HG03097 (cell line): ENCODE results near the gene CNTNAP2.
"Not testable (repeated sequence)": the region's sequence is repeated elsewhere in the genome, so short reads cannot be mapped to it uniquely, and the experiment has no call there.

Experiments
- ATAC-seq: cut with Tn5 transposase; IDR thresholded peaks from one replicate; pipeline ENCODE4 v1.9.1; 2021; ENCODE audit not compliant: unreplicated experiment, low FRiP score

CNTNAP2 gene

DNA sequence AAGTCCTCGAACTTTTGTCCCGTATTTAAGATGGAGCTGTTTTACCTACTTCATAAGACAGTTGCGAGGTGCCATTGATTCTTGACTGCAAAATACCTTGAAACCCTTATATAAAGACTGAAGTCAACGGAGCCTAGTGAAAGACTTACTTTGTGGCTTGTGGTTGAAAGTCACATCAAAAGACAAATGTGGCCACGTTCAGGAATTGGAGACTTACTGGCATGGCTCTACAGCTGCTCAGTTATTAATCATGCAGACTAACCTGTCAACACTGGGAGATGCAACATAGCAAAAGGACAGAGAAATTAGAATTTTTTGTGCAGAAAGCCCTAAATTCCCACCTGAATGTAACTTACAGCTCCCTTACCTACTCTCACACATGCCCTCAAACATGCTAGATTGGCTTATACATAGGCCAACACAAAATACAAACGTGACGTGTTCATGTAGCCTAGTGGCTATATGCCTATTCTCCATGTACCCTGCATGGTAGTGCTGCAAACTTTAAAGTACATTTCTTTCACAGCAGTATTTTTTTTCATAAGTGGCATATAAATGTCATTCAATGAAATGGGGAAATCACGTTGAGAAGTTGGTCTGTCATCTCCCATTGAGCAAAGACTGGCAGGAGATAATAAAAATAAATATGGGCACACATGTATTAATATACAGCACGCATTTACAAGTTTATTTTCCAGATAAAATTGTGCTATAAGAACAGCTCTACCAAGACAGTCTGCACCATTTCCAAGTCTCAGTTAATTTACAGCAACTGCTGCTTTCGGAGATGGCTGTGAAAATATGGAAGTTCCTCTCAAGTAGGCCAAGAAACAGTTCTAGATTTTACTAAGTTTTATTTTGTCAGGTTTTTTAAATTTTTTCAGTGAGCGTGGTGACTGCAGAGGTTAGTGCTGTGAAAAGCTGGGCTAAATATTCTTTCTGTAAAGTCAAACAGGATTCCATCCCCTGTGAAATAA, 2303.5 kb downstream of the CNTNAP2 start:
- no peak for ATAC-seq

DNA sequence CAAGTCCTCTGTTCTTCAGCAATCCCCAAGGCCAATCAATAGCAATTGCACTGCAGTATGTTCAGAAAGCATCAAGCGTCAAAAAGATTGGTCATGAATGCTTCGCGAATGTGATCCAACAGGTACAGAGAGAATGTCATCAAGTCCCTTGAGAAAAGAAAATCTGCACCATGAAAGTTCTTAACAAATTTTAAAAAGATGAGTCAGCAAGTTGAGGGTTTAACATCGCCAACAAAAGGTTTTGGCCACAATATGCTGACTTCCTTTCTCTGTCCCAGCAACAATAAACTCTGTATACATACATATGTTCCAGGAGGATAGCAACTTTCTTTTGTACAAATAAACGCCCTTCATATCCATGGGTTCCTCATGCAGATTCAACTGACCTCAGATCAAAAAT, 2305.4 kb downstream of the CNTNAP2 start:
- no peak for ATAC-seq

DNA sequence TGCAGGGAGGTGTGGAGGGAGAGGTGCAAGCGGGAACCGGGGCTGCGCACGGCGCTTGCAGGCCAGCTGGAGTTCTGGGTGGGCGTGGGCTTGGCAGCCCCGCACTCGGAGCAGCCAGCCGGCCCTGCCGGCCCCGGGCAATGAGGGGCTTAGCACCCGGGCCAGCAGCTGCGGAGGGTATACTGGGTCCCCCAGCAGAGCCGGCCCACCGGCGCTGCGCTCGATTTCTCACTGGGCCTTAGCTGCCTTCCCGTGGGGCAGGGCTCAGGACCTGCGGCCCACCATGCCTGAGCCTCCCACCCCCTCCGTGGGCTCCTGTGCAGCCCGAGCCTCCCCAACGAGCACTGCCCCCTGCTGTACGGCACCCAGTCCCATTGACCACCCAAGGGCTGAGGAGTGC, 2309.8 kb downstream of the CNTNAP2 start:
- not testable (repeated sequence) for ATAC-seq

DNA sequence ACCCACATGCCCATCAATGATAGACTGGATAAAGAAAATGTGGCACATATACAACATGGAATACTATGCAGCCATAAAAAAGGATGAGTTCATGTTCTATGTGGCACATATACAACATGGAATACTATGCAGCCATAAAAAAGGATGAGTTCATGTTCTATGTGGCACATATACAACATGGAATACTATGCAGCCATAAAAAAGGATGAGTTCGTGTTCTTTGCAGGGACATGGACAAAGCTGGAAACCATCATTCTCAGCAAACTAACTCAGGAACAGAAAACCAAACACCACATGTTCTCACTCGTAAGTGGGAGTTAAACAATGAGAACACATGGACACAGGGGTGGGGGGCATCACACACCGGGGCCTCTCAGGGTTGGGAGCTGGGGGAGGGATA, 2314.1 kb downstream of the CNTNAP2 start:
- not testable (repeated sequence) for ATAC-seq

DNA sequence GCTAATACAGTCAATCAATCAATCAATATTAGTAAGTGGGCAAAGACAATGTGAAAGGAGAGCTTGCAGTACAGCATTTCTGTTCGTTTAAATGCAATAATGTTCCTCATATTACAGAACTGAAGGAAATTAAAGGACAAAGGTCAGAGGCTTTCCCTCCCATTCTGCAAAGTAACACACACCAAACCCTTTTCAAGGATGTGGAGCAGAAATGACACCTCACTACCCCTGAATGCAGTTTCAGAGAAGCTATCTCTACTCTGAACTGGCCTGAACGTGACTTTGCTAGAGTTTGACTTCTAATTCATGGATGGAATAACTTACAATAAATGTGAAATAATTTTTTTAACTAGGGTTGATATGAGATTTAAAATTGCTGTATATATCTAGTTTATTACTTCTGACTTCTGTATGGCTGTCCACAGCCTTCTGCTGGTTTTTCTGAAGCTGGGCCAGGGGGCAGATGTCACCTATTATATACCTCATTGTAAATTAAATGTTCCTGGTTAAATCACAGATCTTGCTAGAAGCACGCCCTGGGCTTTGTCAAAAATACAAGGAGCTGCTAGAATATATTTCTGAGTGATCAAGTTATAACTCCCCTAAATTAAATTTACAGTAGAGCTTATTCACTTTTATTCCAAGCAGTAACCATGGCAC, 2317.1 kb downstream of the CNTNAP2 start:
- ATAC-seq: no peak

DNA sequence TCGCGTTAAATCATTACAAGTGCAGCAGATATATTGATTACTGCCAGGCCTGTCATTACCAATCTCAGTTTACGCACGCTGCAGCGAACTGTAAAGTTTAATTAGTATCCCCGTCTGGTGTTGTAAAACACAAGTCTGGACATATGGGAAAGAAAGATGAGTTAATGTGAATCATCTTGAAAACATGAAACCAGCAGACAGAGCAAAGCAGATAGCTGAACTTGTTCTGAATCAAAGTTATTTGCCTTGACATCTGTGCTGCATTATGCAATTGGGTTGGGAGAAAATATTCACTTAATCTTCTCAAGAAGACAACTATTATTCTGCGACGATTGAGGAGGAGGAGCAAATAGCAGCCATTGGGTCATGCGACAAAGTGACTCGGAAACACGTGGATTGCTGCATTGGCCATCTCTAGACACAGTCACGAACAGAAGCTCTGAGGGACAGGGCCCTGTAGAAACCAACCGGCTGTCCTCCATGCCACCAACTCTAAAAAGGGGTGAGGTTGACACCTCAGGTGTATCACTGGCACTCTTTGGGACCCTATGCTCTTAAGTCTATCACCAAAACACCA, 2317.7 kb downstream of the CNTNAP2 start:
- no peak for ATAC-seq

DNA sequence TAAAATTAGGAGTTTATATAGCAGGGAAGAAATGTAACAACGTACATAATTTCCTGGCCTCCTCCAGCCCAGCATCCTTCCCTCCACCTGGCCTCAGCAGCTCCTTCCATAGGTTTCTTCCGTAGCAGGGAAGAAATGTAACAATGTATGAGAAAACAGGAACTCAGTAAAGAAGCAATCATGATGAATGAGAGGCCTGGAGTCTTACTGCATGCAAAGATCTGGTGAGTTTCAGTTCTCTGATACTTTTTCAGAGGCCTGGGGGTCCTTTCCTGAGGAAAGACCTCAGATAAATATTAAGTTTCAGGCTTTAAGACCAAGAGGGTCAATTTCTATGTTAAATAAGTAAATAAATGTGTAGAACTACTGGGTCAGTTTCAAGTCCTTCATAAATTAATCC, 2318.3 kb downstream of the CNTNAP2 start:
- no peak for ATAC-seq

DNA sequence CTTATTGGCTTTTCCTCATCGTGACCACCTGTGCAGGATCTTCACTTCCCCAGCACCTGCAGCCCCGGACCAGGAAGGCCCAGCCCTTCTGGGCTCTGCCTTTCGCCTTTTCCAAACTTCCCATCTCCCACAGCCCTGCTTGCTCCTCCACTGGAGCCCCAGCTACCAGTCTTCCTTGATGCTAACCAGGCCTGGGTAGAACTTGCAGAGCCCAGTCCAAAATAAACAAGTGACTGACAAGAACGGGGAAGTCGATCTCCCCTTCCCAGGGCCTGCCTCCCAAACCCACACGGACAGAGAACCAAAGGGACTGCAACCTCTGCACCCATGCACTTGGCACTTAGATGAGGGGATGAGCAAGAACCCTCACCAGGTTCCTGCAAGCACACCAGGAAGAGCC, 2319.1 kb downstream of the CNTNAP2 start:
- no peak for ATAC-seq

DNA sequence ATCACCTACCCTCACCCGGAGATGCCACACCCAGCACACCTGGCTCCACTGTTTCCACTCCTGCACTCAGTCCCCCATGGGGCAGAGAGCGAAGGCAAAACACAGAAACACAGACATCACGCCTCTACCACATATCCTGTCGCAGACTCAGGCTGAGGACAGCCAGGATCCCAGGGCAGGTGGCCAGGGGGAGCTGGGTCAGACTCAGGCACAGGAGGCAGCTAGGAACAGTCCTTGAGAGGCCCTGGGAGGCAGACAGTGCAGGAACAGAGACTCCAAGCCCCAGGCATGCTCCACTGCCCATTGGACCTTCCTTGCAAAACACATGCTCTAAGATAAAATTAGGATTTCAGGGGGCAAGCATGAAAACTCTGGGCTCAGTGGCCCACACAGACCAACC, 2319.5 kb downstream of the CNTNAP2 start:
- no peak for ATAC-seq

DNA sequence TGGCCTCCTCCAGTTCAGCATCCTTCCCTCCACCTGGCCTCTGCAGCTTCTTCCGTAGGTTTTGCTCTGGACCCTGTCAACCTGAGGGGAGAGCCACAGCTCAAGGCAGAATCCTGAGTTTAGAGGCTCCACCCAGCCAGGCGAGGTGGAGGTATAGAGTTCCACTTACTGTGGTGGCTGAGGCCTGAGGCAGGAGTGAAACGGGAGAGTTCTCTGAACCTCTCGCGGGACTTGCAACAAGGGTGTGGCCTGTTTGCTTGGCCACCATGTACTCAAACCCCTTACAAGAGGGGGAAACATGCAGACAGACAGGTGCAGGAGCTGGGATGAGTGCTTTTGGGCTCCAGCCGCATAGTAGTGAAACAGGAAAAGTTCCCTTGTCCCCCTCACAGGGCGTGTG, 2320.0 kb downstream of the CNTNAP2 start:
- ATAC-seq: no peak

DNA sequence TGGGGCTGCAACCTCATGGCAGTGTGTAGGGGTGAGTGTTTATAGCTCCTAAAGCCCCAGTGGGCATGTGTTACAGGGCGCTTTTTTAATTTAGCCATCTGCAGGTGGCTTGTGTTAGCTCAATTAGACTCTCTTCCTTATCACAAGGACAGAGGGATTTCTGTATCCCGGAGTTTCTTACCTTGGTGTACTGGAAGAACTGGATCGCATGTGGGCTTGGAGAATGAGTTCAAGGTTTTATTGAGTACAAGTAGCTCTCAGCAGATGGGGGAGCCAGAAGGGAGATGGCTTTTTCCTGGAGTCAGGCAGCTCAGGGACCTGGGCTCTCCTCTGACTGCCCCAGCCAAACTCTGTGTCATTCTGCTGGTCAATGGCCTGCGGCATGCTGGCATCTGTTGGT, 2320.4 kb downstream of the CNTNAP2 start:
- no peak for ATAC-seq

DNA sequence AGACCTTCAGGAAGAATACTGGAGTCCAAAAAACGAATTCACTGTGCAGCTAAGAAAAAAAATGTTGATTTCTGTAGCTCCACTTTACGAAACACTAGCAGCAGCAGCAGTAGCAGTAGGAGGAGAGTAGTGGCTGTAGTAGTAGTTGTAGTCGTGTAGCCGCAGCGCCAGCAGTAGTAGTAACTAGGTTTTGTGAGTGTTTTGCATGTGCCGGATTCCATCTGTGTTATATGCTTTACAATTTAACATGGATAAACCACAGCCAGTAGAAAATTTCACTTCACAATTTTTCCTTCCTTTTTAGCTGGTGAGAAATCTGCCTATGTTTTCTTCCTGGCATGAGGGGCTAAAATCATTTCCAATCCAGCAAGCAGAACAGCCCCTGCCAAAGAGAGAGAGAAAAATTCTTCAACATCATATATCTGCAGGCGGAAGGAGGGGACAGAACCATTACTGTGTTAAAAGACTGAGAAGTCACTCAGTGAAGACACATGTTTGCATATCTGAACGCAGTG, 2325.6 kb downstream of the CNTNAP2 start:
- ATAC-seq: no peak

DNA sequence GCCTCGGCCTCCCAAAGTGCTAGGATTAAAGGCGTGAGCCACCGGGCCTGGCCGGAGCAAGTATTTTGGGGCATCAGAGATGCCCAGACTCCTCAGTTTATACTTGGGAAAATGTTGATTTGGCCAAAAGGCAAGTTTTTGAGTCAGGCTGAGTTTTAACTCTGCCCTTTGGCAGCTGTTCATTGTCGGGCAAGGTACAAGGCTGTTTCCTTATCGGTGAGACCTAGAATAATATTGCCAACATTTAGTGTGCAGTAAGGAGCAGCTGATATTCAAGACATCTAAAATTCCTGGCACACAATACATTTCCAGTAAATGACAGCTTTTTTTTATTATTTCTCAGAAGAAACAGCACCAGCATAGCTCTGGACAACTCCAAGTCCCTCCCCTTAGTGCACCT, 2326.3 kb downstream of the CNTNAP2 start:
- ATAC-seq: no peak

DNA sequence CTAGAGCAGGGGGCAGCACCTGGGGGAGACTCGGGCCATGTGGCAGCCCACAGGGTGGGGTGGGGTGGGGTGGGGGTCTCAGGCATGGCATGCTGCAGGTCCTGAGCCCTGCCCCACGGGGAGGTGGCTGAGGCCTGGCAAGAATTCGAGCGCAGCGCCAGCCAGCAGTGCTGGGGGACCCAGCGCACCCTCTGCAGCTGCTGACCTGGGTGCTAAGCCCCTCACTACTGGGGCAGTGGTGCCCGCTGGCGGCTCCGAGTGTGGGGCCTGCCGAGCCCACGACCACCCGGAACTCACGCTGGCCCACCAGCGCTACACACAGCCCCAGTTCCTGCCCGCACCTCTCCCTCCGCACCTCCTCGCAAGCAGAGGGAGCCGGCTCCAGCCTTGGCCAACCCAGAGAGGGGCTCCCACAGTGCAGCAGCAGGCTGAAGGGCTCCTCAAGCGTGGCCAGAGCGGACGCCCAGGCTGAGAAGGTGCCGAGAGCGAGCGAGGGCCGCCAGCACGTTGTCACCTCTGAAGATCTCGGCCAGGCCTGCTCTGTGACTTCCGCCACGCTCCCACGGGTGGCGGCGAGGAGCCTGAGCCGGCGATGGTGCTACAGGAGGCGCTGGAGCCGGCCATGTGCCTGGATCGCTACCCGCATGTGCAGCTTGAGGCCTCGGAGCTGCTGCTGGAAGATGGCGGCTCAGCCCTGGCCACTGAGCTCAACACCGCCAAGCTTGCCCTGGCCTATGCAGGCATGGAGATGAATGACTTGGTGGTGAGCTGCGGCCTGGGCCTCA, 2328.9 kb downstream of the CNTNAP2 start:
- no peak for ATAC-seq

DNA sequence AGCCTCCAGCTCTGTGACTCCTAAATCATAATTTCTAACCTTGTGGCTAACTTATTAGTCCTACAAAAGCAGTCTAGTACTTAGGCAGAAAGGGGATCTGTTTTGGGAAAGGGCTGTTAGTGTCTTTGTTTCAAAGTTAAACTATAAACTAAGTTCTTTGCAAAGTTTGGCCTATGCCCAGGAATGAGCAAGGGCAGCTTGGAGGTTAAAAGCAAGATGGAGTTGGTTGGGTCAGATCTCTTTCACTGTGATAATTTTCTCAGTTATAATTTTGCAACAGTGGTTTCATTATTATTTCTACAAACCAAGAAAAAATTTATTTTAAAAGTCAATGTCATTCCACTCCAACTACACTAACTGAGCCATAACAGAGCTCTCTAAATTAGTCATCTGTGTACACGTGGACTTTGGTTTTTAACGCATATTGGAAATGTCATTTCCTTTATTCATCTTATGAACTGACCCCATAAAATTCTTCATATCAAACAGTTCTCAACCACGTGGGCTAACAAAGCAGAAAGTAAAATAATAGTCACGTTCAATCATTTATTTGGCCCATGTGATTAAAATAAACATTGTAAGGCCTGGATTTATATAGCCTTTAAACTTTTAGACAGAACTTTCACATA, 2330.7 kb downstream of the CNTNAP2 start:
- ATAC-seq: peak; percentile 70

DNA sequence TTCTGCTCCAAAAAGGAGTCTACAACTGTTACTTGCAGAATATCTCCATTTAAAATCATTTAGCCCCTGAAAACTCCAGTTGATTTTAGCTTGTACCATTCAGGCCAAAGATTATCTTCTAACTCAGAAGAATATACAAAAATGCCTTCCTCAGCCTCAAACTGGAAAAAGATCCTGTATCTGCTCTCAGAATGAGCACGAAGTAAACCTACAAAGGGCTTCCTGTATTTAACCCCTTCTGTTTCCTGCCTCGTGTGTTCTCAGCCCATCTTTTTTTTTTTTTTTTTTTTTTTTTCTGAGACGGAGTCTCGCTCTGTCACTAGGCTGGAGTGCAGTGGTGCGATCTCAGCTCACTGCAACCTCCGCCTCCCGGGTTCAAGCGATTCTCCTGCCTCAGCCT, 2334.9 kb downstream of the CNTNAP2 start:
- not testable (repeated sequence) for ATAC-seq

DNA sequence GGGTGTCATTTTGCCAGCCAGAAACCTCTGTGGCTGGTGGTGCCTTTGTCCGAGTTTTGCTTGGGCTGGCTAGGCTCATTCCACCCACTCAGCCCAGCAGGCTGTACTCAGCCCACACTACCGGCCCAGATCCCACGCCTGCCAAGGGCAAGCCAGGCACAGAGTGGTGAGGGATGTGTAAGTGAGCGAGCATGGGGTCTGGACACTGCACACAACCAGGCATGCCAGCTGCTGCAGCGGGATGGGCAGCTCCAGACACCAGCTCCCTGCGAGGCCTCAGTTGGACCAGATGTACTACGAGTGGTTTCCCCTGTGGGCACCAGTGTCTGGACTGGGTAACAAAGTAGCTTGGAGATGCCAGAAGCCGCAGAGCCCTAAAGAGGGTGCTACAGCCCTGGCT, 2339.8 kb downstream of the CNTNAP2 start:
- no peak for ATAC-seq

DNA sequence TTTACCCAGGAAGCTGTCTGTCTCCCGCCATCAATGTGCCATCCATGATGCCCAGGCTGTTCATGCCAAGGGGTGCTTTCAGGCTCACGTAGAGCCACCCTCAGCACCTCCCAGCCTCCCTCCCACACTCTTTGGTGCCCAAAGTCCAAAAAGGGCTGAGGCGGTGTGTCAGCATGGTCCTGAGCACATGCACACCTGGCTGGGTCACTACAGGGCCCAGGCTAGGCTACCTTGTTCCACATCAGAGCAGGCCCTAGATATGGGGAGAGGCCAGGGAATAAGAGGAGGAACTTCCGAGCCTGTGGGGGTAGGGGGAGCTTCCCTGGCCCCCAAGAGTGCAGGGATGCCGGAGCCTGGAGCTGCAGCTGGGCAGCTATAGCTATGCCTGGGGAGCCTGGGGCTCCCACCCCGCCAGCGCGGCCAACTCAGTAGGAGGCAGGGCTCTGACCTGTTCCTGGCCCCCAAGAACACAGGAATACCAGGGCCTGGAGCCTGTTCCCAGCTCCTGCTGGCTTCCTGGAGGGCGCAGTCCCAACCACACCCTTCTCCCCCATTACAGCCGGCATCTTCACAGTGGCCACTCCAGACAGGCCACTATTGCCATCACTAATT, 2340.8 kb downstream of the CNTNAP2 start:
- no peak for ATAC-seq

DNA sequence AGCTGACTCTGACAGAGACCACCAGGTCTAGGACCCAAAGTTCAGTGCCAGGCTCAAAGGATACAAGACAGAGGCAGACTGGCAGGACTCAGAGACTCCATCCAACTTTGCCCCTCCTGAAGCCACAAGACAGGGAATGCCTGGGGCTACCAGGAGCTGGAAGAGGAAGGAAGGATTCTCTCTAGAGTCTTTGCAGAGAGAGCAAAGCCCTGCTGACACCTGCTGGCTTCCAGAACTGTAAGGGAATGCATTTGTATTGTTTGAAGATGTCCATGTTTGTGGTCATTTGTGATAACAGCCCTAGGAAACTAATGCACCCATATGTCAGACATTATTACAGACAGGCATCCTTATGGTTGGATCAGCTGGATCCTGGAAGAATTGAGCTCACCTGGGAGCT, 2341.7 kb downstream of the CNTNAP2 start:
- no peak for ATAC-seq
